PC-9 (cell line): ENCODE measurements around the gene TSPAN14.

Experiments
- EZH2 ChIP-seq: fragments of 200-600 bp; sonication (generic); IDR thresholded peaks from 2 replicates; pipeline ENCODE4 v1.8.0; 2017; ENCODE audit warnings: antibody characterized with exemption, low read depth
- TF ChIP-seq, protein P1 (sequence below): fragments of 200-600 bp; sonication (generic); conservative IDR thresholded peaks from 2 replicates; pipeline ENCODE4 v1.6.1; 2017; ENCODE audit warnings: mixed run types, antibody characterized with exemption, mild to moderate bottlenecking, moderate library complexity

GRCh38 chr10:80542053-80542452 lies 87.9 kb downstream of the TSPAN14 start:
- TF ChIP-seq, protein P1, sequence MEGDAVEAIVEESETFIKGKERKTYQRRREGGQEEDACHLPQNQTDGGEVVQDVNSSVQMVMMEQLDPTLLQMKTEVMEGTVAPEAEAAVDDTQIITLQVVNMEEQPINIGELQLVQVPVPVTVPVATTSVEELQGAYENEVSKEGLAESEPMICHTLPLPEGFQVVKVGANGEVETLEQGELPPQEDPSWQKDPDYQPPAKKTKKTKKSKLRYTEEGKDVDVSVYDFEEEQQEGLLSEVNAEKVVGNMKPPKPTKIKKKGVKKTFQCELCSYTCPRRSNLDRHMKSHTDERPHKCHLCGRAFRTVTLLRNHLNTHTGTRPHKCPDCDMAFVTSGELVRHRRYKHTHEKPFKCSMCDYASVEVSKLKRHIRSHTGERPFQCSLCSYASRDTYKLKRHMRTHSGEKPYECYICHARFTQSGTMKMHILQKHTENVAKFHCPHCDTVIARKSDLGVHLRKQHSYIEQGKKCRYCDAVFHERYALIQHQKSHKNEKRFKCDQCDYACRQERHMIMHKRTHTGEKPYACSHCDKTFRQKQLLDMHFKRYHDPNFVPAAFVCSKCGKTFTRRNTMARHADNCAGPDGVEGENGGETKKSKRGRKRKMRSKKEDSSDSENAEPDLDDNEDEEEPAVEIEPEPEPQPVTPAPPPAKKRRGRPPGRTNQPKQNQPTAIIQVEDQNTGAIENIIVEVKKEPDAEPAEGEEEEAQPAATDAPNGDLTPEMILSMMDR, result no peak
- no peak for TF ChIP-seq EZH2
